CD4-positive, alpha-beta T cell (primary cell): Measurements from ENCODE around the gene SNAI3. TPM values are rescaled to one million over a fixed set of nuclear protein-coding genes. Genes with fewer than 3 reads are reported as not detected.

Experiments used
- ATAC-seq: fragments of 200-7000 bp; cut with Tn5 transposase; one replicate; pipeline ENCODE4 v1.10.0; 2022; ENCODE audit warnings: mild to moderate bottlenecking; ENCODE audit not compliant: poor library complexity
- CTCF ChIA-PET: fragments of 350-600 bp; sonication (Branson Sonifier 250); formaldehyde crosslinking; loops from one replicate; lab custom pipeline; 2021; ENCODE audit warnings: antibody characterized with exemption, inconsistent platforms; lab: Charles Lee
- POLR2A ChIA-PET: fragments of 350-600 bp; sonication (Branson Sonifier 250); formaldehyde crosslinking; loops from one replicate; lab custom pipeline; 2021; ENCODE audit warnings: antibody characterized with exemption, inconsistent platforms; lab: Charles Lee
- DNase-seq, 14 experiments: peaks; one replicate each; pipeline ENCODE4 v3.0.0-alpha.2; 2013 to 2020; ENCODE audit warnings: mixed read lengths in 2 of 14
- H3K27ac ChIP-seq, 2 donors: one replicate each; pipeline versions ENCODE4 v1.5.1 to v1.7.0; 2013; ENCODE audit warnings: low read length in 2 of 2, low read depth in 1 of 2, mild to moderate bottlenecking in 1 of 2
- H3K27me3 ChIP-seq, 2 experiments: 1 replicate in 1 of 2; 2 replicates in 1 of 2; pipeline versions ENCODE4 v1.6.1 to v1.7.0; 2013; ENCODE audit warnings: low read length in 2 of 2, control low read depth in 1 of 2, mild to moderate bottlenecking in 1 of 2, moderate library complexity in 1 of 2; ENCODE audit not compliant: insufficient read depth in 2 of 2, control insufficient read depth in 1 of 2
- H3K36me3 ChIP-seq: one replicate; pipeline ENCODE4 v1.6.1; 2013; ENCODE audit warnings: low read length, control low read depth; ENCODE audit not compliant: insufficient read depth
- H3K4me1 ChIP-seq: one replicate; pipeline ENCODE4 v1.6.1; 2013; ENCODE audit warnings: low read length, control low read depth; ENCODE audit not compliant: insufficient read depth
- H3K4me3 ChIP-seq: one replicate; pipeline ENCODE4 v1.5.1; 2013; ENCODE audit warnings: mild to moderate bottlenecking, low read length, moderate library complexity
- H3K9me3 ChIP-seq, 2 experiments: 1 replicate in 1 of 2; 2 replicates in 1 of 2; pipeline versions ENCODE4 v1.6.1 to v1.7.0; 2013; ENCODE audit warnings: low read length in 2 of 2, mild to moderate bottlenecking in 2 of 2, control low read depth in 1 of 2, moderate library complexity in 1 of 2; ENCODE audit not compliant: control insufficient read depth in 1 of 2, insufficient read depth in 1 of 2
- H3K27ac Mint-ChIP-seq: one replicate; pipeline ENCODE4 v1.8.0; 2020; ENCODE audit warnings: mixed read lengths
- H3K27me3 Mint-ChIP-seq: one replicate; pipeline ENCODE4 v1.8.0; 2021; ENCODE audit warnings: mixed read lengths
- H3K36me3 Mint-ChIP-seq: one replicate; pipeline ENCODE4 v1.8.0; 2021; ENCODE audit warnings: low read depth, mixed read lengths
- H3K4me1 Mint-ChIP-seq: one replicate; pipeline ENCODE4 v1.8.0; 2021; ENCODE audit warnings: low read depth, mixed read lengths
- H3K4me3 Mint-ChIP-seq: one replicate; pipeline ENCODE4 v1.8.0; 2020; ENCODE audit warnings: mild to moderate bottlenecking, mixed read lengths
- H3K9me3 Mint-ChIP-seq: one replicate; pipeline ENCODE4 v1.8.0; 2020; ENCODE audit warnings: mixed read lengths
- intact Hi-C, 2 experiments: fragments of 100-400 bp; cut with DNase I in 1 of 2; cut with micrococcal nuclease in 1 of 2; formaldehyde crosslinking; loops; one replicate each; pipeline versions ENCODE4 v1.15.1 to v1.9.0; 2023 to 2025; cut with DNase I, micrococcal nuclease
- total RNA-seq, 174 experiments: library from RNA in 2 of 174; stranded (reverse) in 2 of 174; gene quantifications; one replicate each; pipeline ENCODE4 v1.2.3 and lab custom pipeline; 2021 to 2026
- TF ChIP-seq, protein P1 (sequence below): fragments of 200-600 bp; IDR thresholded peaks from one replicate; pipeline ENCODE4 v1.8.0; 2022; ENCODE audit warnings: antibody characterized with exemption, mild to moderate bottlenecking

Gene SNAI3
- total RNA-seq, 2 experiments from 2014 or later, result 3.0 to 3.5 TPM

DNA sequence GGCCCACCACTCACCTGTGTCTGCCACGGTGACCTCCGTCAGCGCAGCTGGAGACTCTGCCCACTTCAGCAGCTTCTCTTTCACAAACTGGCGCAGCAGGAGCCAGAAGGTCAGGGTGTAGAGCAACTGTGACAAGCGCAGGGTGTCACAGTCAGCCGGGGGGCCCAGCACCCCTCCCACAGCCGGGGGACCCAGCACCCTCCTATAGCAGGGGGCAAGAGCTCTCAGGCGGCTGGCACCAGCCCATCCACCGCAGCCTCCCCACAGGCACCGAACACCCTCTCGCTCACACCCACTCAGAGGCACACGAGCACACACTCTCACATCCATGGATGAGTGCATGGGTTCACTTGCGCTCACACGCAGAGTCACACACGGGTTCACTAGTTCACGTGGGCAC, 48.8 kb upstream of the SNAI3 start:
- Mint-ChIP-seq H3K4me3 (no peak overlapping the region), H3K4me1 (no peaks in the 10 kb centered on the region), H3K9me3 (no peaks in the 10 kb centered on the region), H3K36me3 (peaks cover 9% of the 10 kb centered on the region), H3K27ac (no peak overlapping the region), H3K27me3 (no peaks in the 10 kb centered on the region)
- no peak overlapping the region for H3K4me3 ChIP-seq
- H3K9me3 ChIP-seq, result no peaks in the 10 kb centered on the region
- CTCF ChIA-PET, result no interaction called here
- H3K27ac ChIP-seq, result no peak overlapping the region
- POLR2A ChIA-PET, result no interaction called here
- no peaks in the 10 kb centered on the region for H3K27me3 ChIP-seq
- TF ChIP-seq, protein P1, sequence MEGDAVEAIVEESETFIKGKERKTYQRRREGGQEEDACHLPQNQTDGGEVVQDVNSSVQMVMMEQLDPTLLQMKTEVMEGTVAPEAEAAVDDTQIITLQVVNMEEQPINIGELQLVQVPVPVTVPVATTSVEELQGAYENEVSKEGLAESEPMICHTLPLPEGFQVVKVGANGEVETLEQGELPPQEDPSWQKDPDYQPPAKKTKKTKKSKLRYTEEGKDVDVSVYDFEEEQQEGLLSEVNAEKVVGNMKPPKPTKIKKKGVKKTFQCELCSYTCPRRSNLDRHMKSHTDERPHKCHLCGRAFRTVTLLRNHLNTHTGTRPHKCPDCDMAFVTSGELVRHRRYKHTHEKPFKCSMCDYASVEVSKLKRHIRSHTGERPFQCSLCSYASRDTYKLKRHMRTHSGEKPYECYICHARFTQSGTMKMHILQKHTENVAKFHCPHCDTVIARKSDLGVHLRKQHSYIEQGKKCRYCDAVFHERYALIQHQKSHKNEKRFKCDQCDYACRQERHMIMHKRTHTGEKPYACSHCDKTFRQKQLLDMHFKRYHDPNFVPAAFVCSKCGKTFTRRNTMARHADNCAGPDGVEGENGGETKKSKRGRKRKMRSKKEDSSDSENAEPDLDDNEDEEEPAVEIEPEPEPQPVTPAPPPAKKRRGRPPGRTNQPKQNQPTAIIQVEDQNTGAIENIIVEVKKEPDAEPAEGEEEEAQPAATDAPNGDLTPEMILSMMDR, result no peak
- intact Hi-C loops, result loop anchor here (5.0 kb wide), 3 partner anchors 122 to 432 kb away; partner anchors contain the start of genes GALNS (in 1 of the 2) and TRAPPC2L (in 1 of the 2)
- peaks cover 15% of the 10 kb centered on the region for H3K4me1 ChIP-seq
- peaks cover 80% of the 10 kb centered on the region for H3K36me3 ChIP-seq
- DNase-seq (no peak), ATAC-seq (no peak)

GRCh38 chr16:88734361-88734728, 48.0 kb upstream of the SNAI3 start:
- ChIA-PET POLR2A (no interaction called here), CTCF (no interaction called here)
- TF ChIP-seq, protein P1, result no peak
- H3K4me1 ChIP-seq, result peaks cover 15% of the 10 kb centered on the region
- no peaks in the 10 kb centered on the region for H3K9me3 Mint-ChIP-seq
- DNase-seq (no peak), ATAC-seq (no peak)
- no peak overlapping the region for H3K27ac ChIP-seq
- peaks cover 14% of the 10 kb centered on the region for H3K36me3 Mint-ChIP-seq
- H3K9me3 ChIP-seq, result no peaks in the 10 kb centered on the region
- H3K36me3 ChIP-seq, result peaks cover 77% of the 10 kb centered on the region
- intact Hi-C loops, result no loop called here
- no peak overlapping the region for H3K4me3 ChIP-seq
- H3K4me3 Mint-ChIP-seq, result no peak overlapping the region
- H3K27me3 ChIP-seq, result no peaks in the 10 kb centered on the region
- H3K27me3 Mint-ChIP-seq, result no peaks in the 10 kb centered on the region
- no peaks in the 10 kb centered on the region for H3K4me1 Mint-ChIP-seq
- no peak overlapping the region for H3K27ac Mint-ChIP-seq

- H3K4me1 Mint-ChIP-seq, result no peaks in the 10 kb centered on the region
- H3K27me3 Mint-ChIP-seq, result no peaks in the 10 kb centered on the region
- ChIA-PET POLR2A (no interaction called here), CTCF (no interaction called here)
- Histone ChIP-seq H3K27me3 (no peaks in the 10 kb centered on the region), H3K27ac (no peak overlapping the region), H3K4me1 (peaks cover 15% of the 10 kb centered on the region), H3K4me3 (no peak overlapping the region), H3K36me3 (peaks cover 73% of the 10 kb centered on the region), H3K9me3 (no peaks in the 10 kb centered on the region)
- H3K27ac Mint-ChIP-seq, result no peak overlapping the region
- no peak for DNase-seq
- ATAC-seq, result no peak
- TF ChIP-seq, protein P1, result no peak
- intact Hi-C loops, result no loop called here
- no peak overlapping the region for H3K4me3 Mint-ChIP-seq
- H3K36me3 Mint-ChIP-seq, result peaks cover 14% of the 10 kb centered on the region
- no peaks in the 10 kb centered on the region for H3K9me3 Mint-ChIP-seq
Measured at GRCh38 chr16:88733630-88734360, 47.5 kb upstream of the SNAI3 start.
